ENCODE results near the gene RBM5. TPM values are rescaled to one million over a fixed set of nuclear protein-coding genes. Genes with fewer than 3 reads are reported as not detected.

Gene RBM5
- 80.3 and 129 TPM in 2 replicates for total RNA-seq

GRCh38 chr3:50088725-50089608 lies at the start of gene RBM5:
RBM5 (plus strand) TSS chr3:50088919; CDS start chr3:50090435, 1,516 bp downstream.
- H3K4me3 ChIP-seq (ENCODE audit: low read depth, low read length): peak within 1 kb of the TSS; percentile 99
- no peak for FAIRE-seq
- no peak for TF ChIP-seq CTCF (IDR thresholded peaks at IDR 0.05; ENCODE audit: insufficient read depth, low read length, severe bottlenecking)
- peak; percentile 84 for DNase-seq (ENCODE audit: low read depth)
- no peaks in the 10 kb centered on the region for H3K27me3 ChIP-seq (ENCODE audit: control insufficient read depth, insufficient read depth, low read length)
- peaks cover 18% of the 10 kb centered on the region for H3K36me3 ChIP-seq (ENCODE audit: control insufficient read depth, insufficient read depth, low read length)

- no peaks in the 10 kb centered on the region for H3K27me3 ChIP-seq (ENCODE audit: control insufficient read depth, insufficient read depth, low read length)
- no peaks in the 10 kb centered on the region for H3K36me3 ChIP-seq (ENCODE audit: control insufficient read depth, insufficient read depth, low read length)
- H3K4me3 ChIP-seq (ENCODE audit: low read depth, low read length): no peak overlapping the region
- no peak for TF ChIP-seq CTCF (IDR thresholded peaks at IDR 0.05; ENCODE audit: insufficient read depth, low read length, severe bottlenecking)
- FAIRE-seq: no peak
- DNase-seq (ENCODE audit: low read depth): no peak
Measured at GRCh38 chr3:50044976-50045375, 43.7 kb upstream of the RBM5 start.

GRCh38 chr3:50047426-50047825 lies 41.3 kb upstream of the RBM5 start:
- Histone ChIP-seq H3K4me3 (ENCODE audit: low read depth, low read length) (no peak overlapping the region), H3K27me3 (ENCODE audit: control insufficient read depth, insufficient read depth, low read length) (no peaks in the 10 kb centered on the region), H3K36me3 (ENCODE audit: control insufficient read depth, insufficient read depth, low read length) (no peaks in the 10 kb centered on the region)
- TF ChIP-seq CTCF (IDR thresholded peaks at IDR 0.05; ENCODE audit: insufficient read depth, low read length, severe bottlenecking): no peak
- FAIRE-seq (no peak), DNase-seq (ENCODE audit: low read depth) (no peak)

GRCh38 chr3:50050361-50050760 lies 38.4 kb upstream of the RBM5 start:
- H3K4me3 ChIP-seq (ENCODE audit: low read depth, low read length): no peak overlapping the region
- TF ChIP-seq CTCF (IDR thresholded peaks at IDR 0.05; ENCODE audit: insufficient read depth, low read length, severe bottlenecking): no peak
- no peak for DNase-seq (ENCODE audit: low read depth)
- H3K36me3 ChIP-seq (ENCODE audit: control insufficient read depth, insufficient read depth, low read length): peaks cover 2% of the 10 kb centered on the region
- no peaks in the 10 kb centered on the region for H3K27me3 ChIP-seq (ENCODE audit: control insufficient read depth, insufficient read depth, low read length)
- FAIRE-seq: no peak

- peaks cover 15% of the 10 kb centered on the region for H3K36me3 ChIP-seq (ENCODE audit: control insufficient read depth, insufficient read depth, low read length)
- H3K4me3 ChIP-seq (ENCODE audit: low read depth, low read length): no peak overlapping the region
- no peaks in the 10 kb centered on the region for H3K27me3 ChIP-seq (ENCODE audit: control insufficient read depth, insufficient read depth, low read length)
- no peak for TF ChIP-seq CTCF (IDR thresholded peaks at IDR 0.05; ENCODE audit: insufficient read depth, low read length, severe bottlenecking)
- FAIRE-seq: no peak
- DNase-seq (ENCODE audit: low read depth): no peak
Measured at GRCh38 chr3:50057756-50058155, 31.0 kb upstream of the RBM5 start.
